ENCODE measurements around the gene PACRG.
A peak's percentile ranks its signal among the peaks of the same experiment; 100 is the strongest.

PACRG gene

GRCh38 chr6:162706232-162706631 is 21.5 kb upstream of the PACRG start:
- DNase-seq: peak in 38 of 42 donors; percentile 28 to 76 (median 55)
- intact Hi-C loops (cut with DNase I): no loop called here

GRCh38 chr6:162708971-162709370 is 18.8 kb upstream of the PACRG start:
- DNase-seq: no peak
- intact Hi-C loops (cut with DNase I): no loop called here

- intact Hi-C loops (cut with DNase I): no loop called here
- DNase-seq: no peak
Measured at GRCh38 chr6:162709431-162709830, 18.3 kb upstream of the PACRG start.

- intact Hi-C loops (cut with DNase I): no loop called here
- no peak for DNase-seq
Measured at GRCh38 chr6:162710419-162710818, 17.4 kb upstream of the PACRG start.

DNA sequence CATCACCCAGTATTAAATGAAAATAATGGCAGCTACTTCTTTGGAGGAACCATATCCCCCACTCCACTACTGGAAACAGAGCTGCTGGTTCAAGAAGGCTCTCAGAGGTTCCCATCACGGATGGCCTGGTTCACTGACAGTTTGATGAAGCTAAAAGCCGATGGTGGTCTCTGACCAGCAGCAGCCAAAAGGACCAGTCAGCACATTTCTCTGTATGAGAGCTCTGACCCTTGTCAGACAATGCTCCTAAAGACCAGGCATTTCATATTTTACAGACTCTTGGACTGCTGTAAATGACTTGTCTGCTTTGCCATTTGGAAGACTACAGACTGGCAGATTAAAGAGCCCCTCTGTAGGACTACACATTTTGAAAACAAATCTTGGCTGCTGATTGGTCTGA is 16.8 kb upstream of the PACRG start:
- intact Hi-C loops (cut with DNase I): no loop called here

DNA sequence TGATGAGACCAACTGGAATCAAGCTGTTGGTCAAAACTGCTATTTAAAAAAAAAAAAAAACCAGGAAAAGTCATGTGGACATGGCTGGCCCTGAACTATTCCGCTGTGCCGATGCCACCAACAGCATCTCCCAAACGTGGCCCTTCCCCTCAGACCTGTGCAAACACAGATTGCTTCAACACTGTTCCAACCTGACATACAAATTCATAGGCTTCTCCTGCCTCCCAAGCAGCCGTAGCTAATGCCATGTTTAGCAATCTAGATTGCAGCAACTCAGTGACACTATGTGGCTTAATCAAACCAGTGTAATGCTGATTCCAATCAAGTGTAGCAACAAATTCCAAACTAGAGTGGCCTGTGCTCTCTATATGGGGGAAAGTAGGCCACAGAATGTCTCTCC is 16.4 kb upstream of the PACRG start:
- intact Hi-C loops (cut with DNase I): no loop called here
- no peak for DNase-seq

More for the DNA sequence above, 16.8 kb upstream of the PACRG start:
- DNase-seq: no peak

DNA sequence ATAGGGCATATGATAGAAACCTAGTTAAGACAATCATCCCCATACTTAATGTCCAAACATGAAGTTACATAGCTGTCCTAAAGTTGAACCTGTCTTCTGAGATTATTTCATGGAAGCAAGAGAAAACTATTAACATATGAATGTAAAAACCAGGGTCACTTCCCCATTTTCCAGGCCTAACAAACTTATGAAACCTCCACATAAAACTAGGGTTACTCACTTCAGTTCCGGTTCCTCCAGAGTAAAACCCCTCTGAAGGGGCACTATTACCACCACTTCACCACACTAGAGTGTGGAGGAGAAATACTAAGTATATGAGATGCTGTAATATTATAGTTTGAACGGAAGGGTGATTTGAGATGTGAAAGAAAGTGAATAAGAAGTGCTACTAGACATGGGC is 15.1 kb upstream of the PACRG start:
- intact Hi-C loops (cut with DNase I): no loop called here

DNA sequence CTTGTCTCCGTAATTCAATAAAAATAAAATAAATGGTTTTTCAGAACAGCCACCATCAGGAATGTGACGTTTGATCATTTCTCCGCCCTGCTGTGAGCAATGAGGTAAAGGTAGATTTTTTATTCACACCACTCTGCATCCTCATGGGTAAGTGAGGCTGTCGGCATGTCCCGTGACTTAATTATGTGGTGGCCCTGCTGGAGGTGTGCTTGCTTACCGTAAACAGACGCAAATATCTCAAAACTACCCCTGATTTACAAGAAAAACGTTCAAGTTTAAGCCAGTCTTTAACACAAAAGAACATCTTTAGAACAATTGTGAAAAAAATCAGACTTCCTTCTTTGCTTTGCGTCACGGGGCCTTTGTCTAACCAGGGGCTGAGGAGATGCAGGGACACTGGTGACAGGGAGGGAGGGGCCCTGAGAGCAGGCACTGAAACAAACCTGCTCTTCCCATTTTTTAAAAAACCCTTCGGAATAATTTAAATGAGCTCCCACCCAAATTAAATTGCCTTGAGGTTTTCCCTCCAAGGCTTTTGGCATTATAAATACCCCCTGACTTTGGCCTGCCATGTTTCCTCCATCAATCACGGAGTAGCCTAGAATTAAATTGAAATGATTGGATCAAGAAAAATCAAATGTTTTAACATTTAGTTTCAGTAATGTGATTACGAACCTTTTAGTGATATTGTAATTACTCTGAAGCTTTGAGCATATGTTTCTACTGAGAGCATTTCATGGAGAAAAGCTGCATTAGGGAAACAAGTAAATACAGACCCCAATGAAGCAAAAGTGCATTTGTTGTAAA is 13.6 kb upstream of the PACRG start:
- intact Hi-C loops (cut with DNase I): no loop called here
- peak in 2 of 42 donors; percentile 8 to 34 for DNase-seq

More for the DNA sequence above, 15.1 kb upstream of the PACRG start:
- DNase-seq: no peak

- intact Hi-C loops (cut with DNase I): no loop called here
- peak in 11 of 42 donors; percentile 13 to 61 (median 29) for DNase-seq
Measured at GRCh38 chr6:162715601-162716000, 12.2 kb upstream of the PACRG start.

DNA sequence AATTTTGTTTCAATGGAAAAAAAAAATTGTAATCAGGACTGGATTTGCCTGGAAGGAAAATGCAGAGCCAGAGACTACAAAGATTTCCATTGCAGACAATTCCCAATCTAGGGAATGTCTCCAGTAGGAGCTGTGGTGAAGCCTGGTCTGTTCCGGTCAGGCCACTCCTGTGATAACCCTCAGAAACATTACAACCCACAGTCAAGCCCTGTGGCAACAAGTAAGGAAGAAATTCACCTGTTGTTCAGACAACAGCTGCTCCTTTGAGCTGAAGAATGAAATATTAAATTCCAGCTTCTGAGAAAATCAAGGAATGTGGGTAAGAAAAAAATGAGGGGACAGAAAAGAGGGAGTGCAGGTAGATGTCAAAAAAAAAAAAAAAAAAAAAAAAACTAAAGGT is 8.2 kb upstream of the PACRG start:
- intact Hi-C loops (cut with DNase I): no loop called here
- DNase-seq: no peak

DNA sequence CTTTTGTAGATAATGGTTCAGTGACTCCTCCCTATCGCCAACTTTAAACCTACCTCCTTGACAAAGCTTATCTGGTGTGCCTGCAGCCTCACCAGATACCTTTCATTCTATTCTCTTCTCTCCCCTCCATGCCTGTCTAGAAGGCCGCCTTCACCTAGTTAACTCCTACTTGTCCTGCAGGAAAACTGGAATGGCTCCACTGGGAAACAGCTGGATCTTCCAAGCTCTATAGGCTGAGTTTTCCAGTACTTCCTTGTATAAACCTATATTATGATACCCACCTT is 6.4 kb upstream of the PACRG start:
- intact Hi-C loops (cut with DNase I): no loop called here

DNA sequence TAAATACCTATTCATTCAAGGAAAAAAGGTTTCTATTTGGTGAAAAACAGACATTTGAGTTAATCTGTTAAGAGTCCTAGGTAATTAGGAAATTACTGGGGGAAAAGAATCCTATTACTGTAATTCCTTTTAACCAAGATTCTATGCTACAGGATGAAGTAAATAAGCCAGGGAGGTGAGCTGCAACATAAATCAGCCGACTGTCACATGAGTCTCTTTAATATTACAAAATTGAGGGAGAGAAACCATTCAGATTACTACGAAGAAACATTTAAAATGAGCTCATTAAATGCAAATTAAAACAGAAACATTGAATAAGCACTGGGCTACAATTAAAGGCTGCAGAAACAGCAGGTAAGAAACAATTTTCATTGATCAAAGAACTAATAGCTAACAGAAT is 5.5 kb upstream of the PACRG start:
- intact Hi-C loops (cut with DNase I): no loop called here
- DNase-seq: no peak

More for the DNA sequence above, 6.4 kb upstream of the PACRG start:
- DNase-seq: no peak

GRCh38 chr6:162722633-162723032 is 5.1 kb upstream of the PACRG start:
- no peak for DNase-seq
- intact Hi-C loops (cut with DNase I): no loop called here

DNA sequence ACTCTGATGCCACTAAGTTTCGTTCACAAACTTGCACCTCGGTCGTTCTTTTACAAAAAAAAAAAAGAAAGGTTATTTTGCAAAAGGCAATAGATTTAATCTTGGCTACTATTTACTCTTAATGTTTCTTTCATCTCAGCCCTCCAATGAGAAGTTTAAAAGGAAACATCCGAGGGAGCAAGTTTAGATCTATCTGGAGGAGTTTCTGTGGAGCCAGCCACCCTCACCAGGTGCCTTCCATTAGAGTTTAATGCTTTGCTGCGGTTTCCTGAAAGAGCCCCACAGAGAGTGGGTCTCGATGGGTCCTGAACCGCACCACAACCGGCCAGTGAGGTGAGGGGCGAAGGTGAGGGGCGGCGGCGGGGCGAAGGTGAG is 840 bp upstream of the PACRG start:
- intact Hi-C loops (cut with DNase I): no loop called here
- DNase-seq: peak in 8 of 42 donors; percentile 18 to 54 (median 34)

- peak in 21 of 42 donors; percentile 8 to 60 (median 32) for DNase-seq
- intact Hi-C loops (cut with DNase I): no loop called here
Measured at GRCh38 chr6:162728197-162728596, 423 bp downstream of the PACRG start.

- no peak for DNase-seq
- intact Hi-C loops (cut with DNase I): no loop called here
Measured at GRCh38 chr6:162728706-162729105, 932 bp downstream of the PACRG start.

GRCh38 chr6:162730502-162730901 is 2.7 kb downstream of the PACRG start:
- intact Hi-C loops (cut with DNase I): no loop called here
- DNase-seq: no peak

DNA sequence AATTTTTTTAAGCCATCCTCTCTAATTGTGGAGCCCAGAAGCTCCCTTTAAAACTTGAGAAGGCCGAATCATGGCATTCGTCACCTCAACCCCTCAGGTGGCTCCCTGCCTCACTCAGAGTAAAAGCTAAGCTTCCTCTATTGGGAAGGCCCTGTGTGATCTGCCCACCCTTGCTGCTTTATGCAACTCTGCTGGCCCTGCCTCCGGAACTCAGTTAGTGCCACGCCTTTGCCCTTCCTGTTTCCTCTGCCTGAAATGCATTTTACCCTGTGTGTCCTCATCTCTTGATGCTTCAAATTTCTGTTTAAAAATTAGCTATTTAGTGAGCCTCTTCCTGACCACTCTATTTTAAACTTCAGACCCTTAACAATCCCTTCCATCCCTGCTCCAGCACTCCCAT is 5.7 kb downstream of the PACRG start:
- intact Hi-C loops (cut with DNase I): no loop called here
- no peak for DNase-seq

GRCh38 chr6:162736961-162737360 is 9.2 kb downstream of the PACRG start:
- intact Hi-C loops (cut with DNase I): no loop called here
- DNase-seq: no peak

- intact Hi-C loops (cut with DNase I): no loop called here
- DNase-seq: no peak
Measured at GRCh38 chr6:162750776-162751175, 23.0 kb downstream of the PACRG start.

DNA sequence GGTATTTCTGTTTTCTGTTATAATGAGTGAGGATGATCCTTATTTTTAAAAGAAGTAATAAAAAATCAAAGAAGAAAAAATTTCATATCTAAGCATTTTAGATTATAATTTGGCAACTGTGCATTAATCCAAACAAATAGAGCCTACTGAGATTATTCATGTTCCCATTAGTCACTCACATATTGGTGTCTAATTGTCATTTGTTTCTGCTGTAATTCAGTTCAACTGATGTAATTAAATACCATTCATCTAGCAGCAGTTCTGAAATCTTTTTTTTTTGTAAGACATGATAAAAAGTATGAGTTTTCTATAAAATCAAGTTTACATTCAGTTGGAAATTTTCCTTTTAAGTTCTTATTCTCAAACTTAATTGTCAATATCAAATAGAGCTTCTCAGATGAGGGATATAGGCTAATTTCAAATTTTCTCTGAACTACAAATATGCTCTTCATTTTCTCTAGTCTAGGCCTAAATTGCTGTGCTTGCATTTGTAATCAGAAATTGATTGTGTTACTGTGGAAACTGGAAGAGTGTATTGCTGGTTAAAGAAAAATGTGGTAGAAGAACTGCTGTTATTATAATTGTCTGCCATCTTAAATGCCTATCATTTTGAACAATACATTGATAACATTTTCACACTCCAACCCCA is 23.6 kb downstream of the PACRG start:
- intact Hi-C loops (cut with DNase I): no loop called here
- no peak for DNase-seq
